Common myeloid progenitor, CD34-positive (primary cell): ENCODE measurements around the gene NPAS3.
A peak's percentile ranks its signal among the peaks of the same experiment; 100 is the strongest.

Experiments used
- CTCF ChIA-PET: fragments of 350-600 bp; sonication (Branson Sonifier 250); formaldehyde crosslinking; loops from one replicate; lab custom pipeline; 2021; ENCODE audit warnings: antibody characterized with exemption; lab: Charles Lee
- POLR2A ChIA-PET: fragments of 350-600 bp; sonication (Branson Sonifier 250); formaldehyde crosslinking; loops from one replicate; lab custom pipeline; 2021; ENCODE audit warnings: antibody characterized with exemption; lab: Charles Lee
- DNase-seq, 3 donors: peaks; one replicate each; pipeline versions ENCODE4 v3.0.0 to v3.0.0-alpha.2; 2013
- H3K27ac ChIP-seq, 2 experiments: 1 replicate in 1 of 2; 2 replicates in 1 of 2; pipeline ENCODE4 v1.7.0; 2013; ENCODE audit warnings: inconsistent platforms in 2 of 2, low read length in 2 of 2, mild to moderate bottlenecking in 2 of 2, low read depth in 1 of 2, moderate library complexity in 1 of 2; ENCODE audit not compliant: severe bottlenecking in 2 of 2, insufficient read depth in 1 of 2, poor library complexity in 1 of 2
- H3K27me3 ChIP-seq, 5 experiments: replicated peaks in 2 of 5; 1 replicate in 3 of 5; 2 replicates in 2 of 5; pipeline versions ENCODE4 v1.6.1 to v1.7.0; 2013; ENCODE audit warnings: low read length in 4 of 5, mild to moderate bottlenecking in 2 of 5, moderate library complexity in 2 of 5, inconsistent platforms in 1 of 5; ENCODE audit not compliant: insufficient read depth in 5 of 5, control insufficient read depth in 4 of 5
- H3K36me3 ChIP-seq, 4 experiments: 1 replicate in 2 of 4; 2 replicates in 2 of 4; pipeline versions ENCODE4 v1.6.1 to v1.7.0; 2013; ENCODE audit warnings: low read length in 3 of 4, control low read depth in 1 of 4, mild to moderate bottlenecking in 1 of 4; ENCODE audit not compliant: control insufficient read depth in 4 of 4, insufficient read depth in 4 of 4
- H3K4me1 ChIP-seq, 4 experiments: 1 replicate in 3 of 4; 2 replicates in 1 of 4; pipeline versions ENCODE4 v1.6.1 to v1.7.1; 2013; ENCODE audit warnings: low read length in 3 of 4, mild to moderate bottlenecking in 3 of 4, control low read depth in 1 of 4, inconsistent platforms in 1 of 4, moderate library complexity in 1 of 4; ENCODE audit not compliant: control insufficient read depth in 4 of 4, insufficient read depth in 4 of 4; ENCODE audit errors: control extremely low read depth in 1 of 4
- H3K4me3 ChIP-seq, 7 experiments: 1 replicate in 4 of 7; 2 replicates in 3 of 7; pipeline versions ENCODE4 v1.5.1 to v1.7.0; 2013; ENCODE audit warnings: mild to moderate bottlenecking in 7 of 7, low read length in 6 of 7, moderate library complexity in 6 of 7, inconsistent platforms in 2 of 7, low read depth in 2 of 7, control low read depth in 1 of 7; ENCODE audit not compliant: insufficient read depth in 4 of 7, control insufficient read depth in 1 of 7; ENCODE audit errors: extremely low read depth in 1 of 7
- H3K9me3 ChIP-seq, 5 experiments: 1 replicate in 4 of 5; 2 replicates in 1 of 5; pipeline versions ENCODE4 v1.6.1 to v1.7.1; 2013; ENCODE audit warnings: low read length in 4 of 5, mild to moderate bottlenecking in 2 of 5, inconsistent platforms in 1 of 5, low read depth in 1 of 5, moderate library complexity in 1 of 5; ENCODE audit not compliant: control insufficient read depth in 4 of 5, insufficient read depth in 2 of 5; ENCODE audit errors: control extremely low read depth in 1 of 5
- WGBS: methylation state at CpG from one replicate; pipeline ENCODE4 v1.1.5; 2013; ENCODE audit not compliant: insufficient coverage; 5-methylcytosine and 5-hydroxymethylcytosine counted together

The NPAS3 gene

DNA sequence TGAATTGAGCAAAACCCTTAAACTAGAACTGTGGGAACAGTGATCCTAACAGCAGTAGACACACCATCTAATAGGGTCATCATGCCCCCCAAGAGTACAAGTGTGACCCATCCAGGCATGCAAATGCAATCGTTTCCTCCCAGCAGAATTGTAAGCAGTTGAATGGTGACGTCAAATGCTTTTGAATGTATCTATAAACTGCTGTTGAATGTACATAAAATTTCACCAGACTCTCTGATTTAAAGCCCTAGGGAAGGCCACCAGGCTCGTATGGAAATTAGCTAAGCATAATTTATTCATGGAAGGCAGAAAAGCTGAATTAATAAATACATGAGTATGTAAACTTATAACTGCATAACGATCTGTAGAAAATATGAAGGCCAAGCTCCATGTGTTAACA is 529.3 kb downstream of the NPAS3 start:
- WGBS, result 90% methylated on average over 2 of the region's 4 CpGs
- CTCF ChIA-PET, result interaction anchor here (1.9 kb wide), 1 partner anchor 325 kb away, joined by 4 read pairs; no protein-coding TSS in a partner anchor
- Histone ChIP-seq H3K9me3 (no peaks in the 10 kb centered on the region), H3K36me3 (no peaks in the 10 kb centered on the region), H3K4me1 (no peaks in the 10 kb centered on the region), H3K27ac (no peak overlapping the region), H3K4me3 (no peak overlapping the region), H3K27me3 (no peaks in the 10 kb centered on the region)
- POLR2A ChIA-PET, result no interaction called here
- no peak for DNase-seq

DNA sequence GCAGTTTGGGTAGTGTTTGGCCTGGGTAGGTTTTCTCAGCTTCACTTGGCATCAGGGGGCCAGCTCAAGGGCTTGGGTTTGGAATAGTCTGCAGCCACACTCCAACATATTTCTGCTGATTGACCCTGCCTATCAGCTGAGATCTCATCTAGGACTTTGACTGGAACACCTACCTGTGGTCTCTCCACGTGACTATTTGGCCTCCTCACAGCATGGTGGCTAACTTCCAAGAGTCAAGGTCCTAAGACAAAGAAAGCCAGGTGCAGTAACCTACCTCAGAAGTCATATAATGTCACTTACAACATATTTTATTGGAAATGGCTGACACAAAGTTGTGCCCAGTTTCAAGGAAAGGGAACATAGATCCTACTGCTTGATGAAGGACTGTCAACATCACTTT is 531.2 kb downstream of the NPAS3 start:
- 100% methylated on average over 1 of the region's 1 CpG for WGBS
- CTCF ChIA-PET, result no interaction called here
- Histone ChIP-seq H3K4me3 (no peak overlapping the region), H3K9me3 (no peaks in the 10 kb centered on the region), H3K27ac (no peak overlapping the region), H3K4me1 (no peaks in the 10 kb centered on the region), H3K27me3 (no peaks in the 10 kb centered on the region), H3K36me3 (no peaks in the 10 kb centered on the region)
- DNase-seq, result no peak
- POLR2A ChIA-PET, result no interaction called here

DNA sequence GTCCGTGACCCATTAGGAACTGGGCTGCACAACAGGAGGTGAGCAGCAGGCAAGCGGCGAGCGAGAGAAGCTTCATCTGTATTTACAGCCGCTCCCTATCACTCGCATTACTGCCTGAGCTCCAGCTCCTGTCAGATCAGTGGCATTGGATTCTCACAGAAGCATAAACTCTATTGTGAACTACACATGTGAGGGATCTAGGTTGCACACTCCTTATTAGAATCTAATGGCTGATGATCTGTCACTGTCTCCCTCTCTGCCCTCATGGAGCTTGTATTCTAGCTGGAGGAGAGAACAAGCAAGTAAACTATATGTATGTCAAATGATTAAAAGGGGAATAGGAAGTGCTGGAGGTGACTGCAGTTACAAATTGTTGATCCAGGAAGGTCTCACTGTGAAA is 533.1 kb downstream of the NPAS3 start:
- no peaks in the 10 kb centered on the region for H3K36me3 ChIP-seq
- ChIA-PET POLR2A (no interaction called here), CTCF (interaction anchor here (0.8 to 1.4 kb wide), 3 partner anchors 21 to 626 kb away, joined by 3 to 6 read pairs (median 3); no protein-coding TSS in a partner anchor)
- no peaks in the 10 kb centered on the region for H3K27me3 ChIP-seq
- H3K4me3 ChIP-seq, result no peak overlapping the region
- no peak for DNase-seq
- WGBS, result 97% methylated on average over 6 of the region's 6 CpGs
- H3K27ac ChIP-seq, result no peak overlapping the region
- no peaks in the 10 kb centered on the region for H3K9me3 ChIP-seq
- H3K4me1 ChIP-seq, result peaks cover 0 to 1% (median 0%) of the 10 kb centered on the region in 4 experiments

DNA sequence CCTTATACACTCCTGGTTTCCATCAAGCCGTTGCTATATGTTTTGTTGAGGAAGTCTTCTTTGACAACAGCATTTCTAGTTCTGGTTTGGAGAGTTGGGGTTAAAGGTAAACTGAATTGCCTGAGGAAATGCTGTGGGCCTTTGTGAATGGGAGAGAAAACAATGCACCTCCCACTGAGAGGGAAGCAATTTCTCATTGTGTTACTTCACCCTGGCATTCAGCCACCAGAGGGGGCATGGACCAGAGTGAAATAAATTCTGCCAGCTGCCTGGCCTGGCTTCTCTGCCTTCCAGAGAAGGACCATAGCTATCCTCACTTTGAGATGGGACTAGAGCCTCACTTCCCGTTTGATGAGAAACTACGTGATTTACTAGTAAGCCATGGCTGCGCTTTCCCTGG is 536.9 kb downstream of the NPAS3 start:
- Histone ChIP-seq H3K9me3 (no peaks in the 10 kb centered on the region), H3K36me3 (no peaks in the 10 kb centered on the region), H3K4me3 (no peak overlapping the region), H3K4me1 (peaks cover 0 to 1% (median 0%) of the 10 kb centered on the region in 4 experiments), H3K27ac (no peak overlapping the region), H3K27me3 (no peaks in the 10 kb centered on the region)
- WGBS, result 30% methylated on average over 3 of the region's 4 CpGs
- CTCF ChIA-PET, result interaction anchor here (0.9 to 7.0 kb wide), 14 partner anchors 8 to 622 kb away, joined by 3 to 89 read pairs (median 4); no protein-coding TSS in a partner anchor
- POLR2A ChIA-PET, result no interaction called here
- peak; percentile 66 to 80 (median 73) for DNase-seq

GRCh38 chr14:33477797-33478196 is 539.1 kb downstream of the NPAS3 start:
- Histone ChIP-seq H3K27ac (no peak overlapping the region), H3K27me3 (no peaks in the 10 kb centered on the region), H3K9me3 (no peaks in the 10 kb centered on the region), H3K36me3 (no peaks in the 10 kb centered on the region), H3K4me1 (peaks cover 0 to 5% (median 0%) of the 10 kb centered on the region in 4 experiments), H3K4me3 (no peak overlapping the region)
- DNase-seq, result no peak
- POLR2A ChIA-PET, result interaction anchor here (0.6 kb wide), 1 partner anchor 209 kb away, joined by 3 read pairs; no protein-coding TSS in a partner anchor
- CTCF ChIA-PET, result interaction anchor here (1.1 to 7.0 kb wide), 2 partner anchors 10 to 315 kb away, joined by 3 to 89 read pairs; no protein-coding TSS in a partner anchor
- 100% methylated on average over 1 of the region's 3 CpGs for WGBS

- Histone ChIP-seq H3K27ac (no peak overlapping the region), H3K36me3 (no peaks in the 10 kb centered on the region), H3K27me3 (no peaks in the 10 kb centered on the region), H3K4me1 (peaks cover 12 to 30% (median 14%) of the 10 kb centered on the region in 4 experiments), H3K4me3 (no peak overlapping the region), H3K9me3 (no peaks in the 10 kb centered on the region)
- ChIA-PET POLR2A (no interaction called here), CTCF (no interaction called here)
- 93% methylated on average over 3 of the region's 9 CpGs for WGBS
- no peak for DNase-seq
These were observed 541.6 kb downstream of the NPAS3 start for GRCh38 chr14:33480071-33480886.

DNA sequence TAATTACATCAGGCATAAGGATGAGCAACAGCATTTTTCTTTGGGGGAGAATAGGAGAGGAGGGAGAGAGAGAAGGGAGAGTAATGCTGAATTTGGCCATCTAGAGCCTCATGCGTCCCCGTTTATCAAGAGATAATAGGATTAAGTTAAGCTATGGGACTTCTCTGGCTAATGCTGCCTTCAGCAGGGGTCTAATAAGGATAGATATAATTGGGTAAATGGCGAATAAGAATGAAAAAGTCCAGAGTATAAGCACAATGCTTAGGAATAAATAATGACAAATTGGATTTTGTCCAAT is 542.2 kb downstream of the NPAS3 start:
- WGBS, result 100% methylated on average over 3 of the region's 3 CpGs
- Histone ChIP-seq H3K36me3 (no peaks in the 10 kb centered on the region), H3K4me1 (peaks cover 12 to 30% (median 14%) of the 10 kb centered on the region in 4 experiments), H3K27ac (no peak overlapping the region), H3K4me3 (no peak overlapping the region), H3K27me3 (no peaks in the 10 kb centered on the region), H3K9me3 (no peaks in the 10 kb centered on the region)
- no peak for DNase-seq
- POLR2A ChIA-PET, result no interaction called here
- CTCF ChIA-PET, result no interaction called here
